A549 (cell line): ENCODE results near the gene KPTN. TPM values are rescaled to one million over a fixed set of nuclear protein-coding genes. Genes with fewer than 3 reads are reported as not detected.

Source experiments
- ATAC-seq, 2 experiments: fragments of 200-7000 bp in 1 of 2; fragments of >200 bp in 1 of 2; cut with Nextera tagmentation in 1 of 2; cut with Tn5 transposase in 1 of 2; 3 replicates each; pipeline versions ENCODE4 v1.8.0 to v1.9.1; 2018 to 2020; ENCODE audit warnings: mild to moderate bottlenecking in 1 of 2, moderate library complexity in 1 of 2
- CTCF ChIA-PET: fragments of 300-600 bp; sonication (Branson Sonifier 250); formaldehyde crosslinking; extraction: SDS; loops from one replicate; lab custom pipeline; 2021; ENCODE audit warnings: antibody characterized with exemption, inconsistent platforms; lab: Yijun Ruan, JAX
- POLR2A ChIA-PET: fragments of 350-600 bp; formaldehyde crosslinking; extraction: SDS; loops from one replicate; lab custom pipeline; 2021; ENCODE audit warnings: antibody characterized with exemption, inconsistent platforms; lab: Yijun Ruan, JAX
- DNase-seq, 2 experiments: peaks; one replicate each; pipeline versions ENCODE4 v3.0.0 to v3.0.0-alpha.2; 2011 to 2016; ENCODE audit warnings: low read depth in 1 of 2, low spot score in 1 of 2
- FAIRE-seq: peaks from 2 replicates; lab custom pipeline; 2011; peaks lifted over from hg19 to GRCh38; lab: Jason Lieb, UNC
- H3K27ac ChIP-seq, 2 experiments: fragments of >200 bp; sonication (Bioruptor Twin); formaldehyde crosslinking; 3 replicates each; pipeline ENCODE4 v1.5.1; 2016 to 2017
- H3K4me1 ChIP-seq: fragments of >200 bp; sonication (Bioruptor Twin); formaldehyde crosslinking; 3 replicates; pipeline ENCODE4 v1.6.1; 2016
- H3K4me2 ChIP-seq: fragments of >200 bp; sonication (Bioruptor Twin); formaldehyde crosslinking; 3 replicates; pipeline ENCODE4 v1.6.1; 2016
- H3K4me3 ChIP-seq: fragments of >200 bp; sonication (Bioruptor Twin); formaldehyde crosslinking; 3 replicates; pipeline ENCODE4 v1.5.1; 2016
- H3K9me3 ChIP-seq: fragments of >200 bp; sonication (Bioruptor Twin); formaldehyde crosslinking; 3 replicates; pipeline ENCODE4 v1.6.1; 2016
- CHD4 ChIP-seq: fragments of 200-600 bp; sonication (generic); IDR thresholded peaks from 2 replicates; pipeline ENCODE4 v1.6.1; 2016; ENCODE audit warnings: antibody characterized with exemption, mild to moderate bottlenecking, borderline replicate concordance
- FOXS1 ChIP-seq: fragments of 250-450 bp; sonication (Bioruptor Pico); IDR thresholded peaks from 2 replicates; pipeline ENCODE4 v1.5.0; 2020; ENCODE audit warnings: mild to moderate bottlenecking, moderate library complexity
- HOXB5 ChIP-seq: fragments of 250-450 bp; sonication (Bioruptor Pico); IDR thresholded peaks from 2 replicates; pipeline ENCODE4 v1.5.0; 2020; ENCODE audit warnings: mild to moderate bottlenecking, moderate library complexity
- JUNB ChIP-seq: fragments of >200 bp; sonication (Bioruptor Twin); formaldehyde crosslinking; IDR thresholded peaks from 2 replicates; pipeline ENCODE4 v1.6.1; 2016
- KDM5A ChIP-seq: fragments of 200-600 bp; sonication (generic); IDR thresholded peaks from 2 replicates; pipeline ENCODE4 v1.6.1; 2016; ENCODE audit warnings: antibody characterized with exemption, mild to moderate bottlenecking
- MAZ ChIP-seq: fragments of 150-350 bp; IDR thresholded peaks from 2 replicates; pipeline ENCODE4 v1.6.1; 2014; ENCODE audit warnings: antibody characterized with exemption, low read depth, low read length, borderline replicate concordance
- NPAS2 ChIP-seq: fragments of 250-450 bp; sonication (Bioruptor Pico); IDR thresholded peaks from 2 replicates; pipeline ENCODE4 v1.8.0; 2022; ENCODE audit warnings: mild to moderate bottlenecking, moderate library complexity, borderline replicate concordance
- RAD21 ChIP-seq, 2 experiments: fragments of >200 bp in 1 of 2; sonication (Bioruptor Twin) in 1 of 2; formaldehyde crosslinking in 1 of 2; IDR thresholded peaks in 1 of 2; conservative IDR thresholded peaks in 1 of 2; 2 replicates in 1 of 2; 3 replicates in 1 of 2; pipeline ENCODE4 v1.6.1; 2012 to 2018; ENCODE audit warnings: inconsistent platforms in 1 of 2
- WGBS: methylation state at CpG from one replicate; pipeline ENCODE4 v1.1.6; 2017; ENCODE audit errors: missing lambda C conversion rate; 5-methylcytosine and 5-hydroxymethylcytosine counted together
- polyA plus RNA-seq, 4 experiments: library from polyadenylated mRNA; depleted of rRNA in 3 of 4; stranded (reverse); fragments of >200 nt; fragmentation: RNase III in 1 of 4; extraction: RNeasy Plus Mini Kit Qiagen cat#74134 plus additional on column Dnase treatment in 1 of 4; gene quantifications; 2 replicates in 3 of 4; 3 replicates in 1 of 4; pipeline ENCODE4 v1.2.3, GENCODE V29; 2011 to 2017
- TF ChIP-seq, protein P1 (sequence below): fragments of 200-600 bp; sonication (generic); IDR thresholded peaks from 2 replicates; pipeline ENCODE4 v1.6.1; 2016; ENCODE audit warnings: antibody characterized with exemption, mild to moderate bottlenecking, moderate library complexity
- TF ChIP-seq, protein P2 (sequence below): fragments of 150-350 bp; IDR thresholded peaks from 2 replicates; pipeline ENCODE4 v1.6.1; 2014; ENCODE audit warnings: low read depth, mild to moderate bottlenecking, low read length

The KPTN gene
- polyA plus RNA-seq, 2 of the 4 experiments (the other 2 are of a cell fraction): 10.6 to 20.6 TPM

DNA sequence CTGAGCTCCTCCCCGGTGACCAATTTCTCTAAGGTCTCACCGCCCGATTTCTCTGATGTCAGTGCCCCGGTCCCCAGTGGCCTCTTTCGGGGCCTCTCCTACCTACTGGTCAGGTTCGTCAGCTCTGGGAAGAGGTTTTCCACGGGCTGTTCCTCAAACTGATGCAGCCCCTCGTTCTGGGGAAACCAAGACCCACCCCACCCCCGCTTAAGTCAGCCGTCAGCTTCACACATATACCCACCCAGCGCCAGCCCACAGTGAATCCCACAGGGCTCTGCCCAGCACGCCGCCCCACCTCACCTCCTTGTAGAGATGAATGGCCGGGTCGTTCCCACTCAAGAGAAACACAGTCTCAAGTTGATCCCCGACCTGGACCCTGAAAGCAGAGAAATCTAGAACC is 3.4 kb downstream of the KPTN start (continued):
- TF ChIP-seq, protein P1, sequence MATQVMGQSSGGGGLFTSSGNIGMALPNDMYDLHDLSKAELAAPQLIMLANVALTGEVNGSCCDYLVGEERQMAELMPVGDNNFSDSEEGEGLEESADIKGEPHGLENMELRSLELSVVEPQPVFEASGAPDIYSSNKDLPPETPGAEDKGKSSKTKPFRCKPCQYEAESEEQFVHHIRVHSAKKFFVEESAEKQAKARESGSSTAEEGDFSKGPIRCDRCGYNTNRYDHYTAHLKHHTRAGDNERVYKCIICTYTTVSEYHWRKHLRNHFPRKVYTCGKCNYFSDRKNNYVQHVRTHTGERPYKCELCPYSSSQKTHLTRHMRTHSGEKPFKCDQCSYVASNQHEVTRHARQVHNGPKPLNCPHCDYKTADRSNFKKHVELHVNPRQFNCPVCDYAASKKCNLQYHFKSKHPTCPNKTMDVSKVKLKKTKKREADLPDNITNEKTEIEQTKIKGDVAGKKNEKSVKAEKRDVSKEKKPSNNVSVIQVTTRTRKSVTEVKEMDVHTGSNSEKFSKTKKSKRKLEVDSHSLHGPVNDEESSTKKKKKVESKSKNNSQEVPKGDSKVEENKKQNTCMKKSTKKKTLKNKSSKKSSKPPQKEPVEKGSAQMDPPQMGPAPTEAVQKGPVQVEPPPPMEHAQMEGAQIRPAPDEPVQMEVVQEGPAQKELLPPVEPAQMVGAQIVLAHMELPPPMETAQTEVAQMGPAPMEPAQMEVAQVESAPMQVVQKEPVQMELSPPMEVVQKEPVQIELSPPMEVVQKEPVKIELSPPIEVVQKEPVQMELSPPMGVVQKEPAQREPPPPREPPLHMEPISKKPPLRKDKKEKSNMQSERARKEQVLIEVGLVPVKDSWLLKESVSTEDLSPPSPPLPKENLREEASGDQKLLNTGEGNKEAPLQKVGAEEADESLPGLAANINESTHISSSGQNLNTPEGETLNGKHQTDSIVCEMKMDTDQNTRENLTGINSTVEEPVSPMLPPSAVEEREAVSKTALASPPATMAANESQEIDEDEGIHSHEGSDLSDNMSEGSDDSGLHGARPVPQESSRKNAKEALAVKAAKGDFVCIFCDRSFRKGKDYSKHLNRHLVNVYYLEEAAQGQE: no peak

DNA sequence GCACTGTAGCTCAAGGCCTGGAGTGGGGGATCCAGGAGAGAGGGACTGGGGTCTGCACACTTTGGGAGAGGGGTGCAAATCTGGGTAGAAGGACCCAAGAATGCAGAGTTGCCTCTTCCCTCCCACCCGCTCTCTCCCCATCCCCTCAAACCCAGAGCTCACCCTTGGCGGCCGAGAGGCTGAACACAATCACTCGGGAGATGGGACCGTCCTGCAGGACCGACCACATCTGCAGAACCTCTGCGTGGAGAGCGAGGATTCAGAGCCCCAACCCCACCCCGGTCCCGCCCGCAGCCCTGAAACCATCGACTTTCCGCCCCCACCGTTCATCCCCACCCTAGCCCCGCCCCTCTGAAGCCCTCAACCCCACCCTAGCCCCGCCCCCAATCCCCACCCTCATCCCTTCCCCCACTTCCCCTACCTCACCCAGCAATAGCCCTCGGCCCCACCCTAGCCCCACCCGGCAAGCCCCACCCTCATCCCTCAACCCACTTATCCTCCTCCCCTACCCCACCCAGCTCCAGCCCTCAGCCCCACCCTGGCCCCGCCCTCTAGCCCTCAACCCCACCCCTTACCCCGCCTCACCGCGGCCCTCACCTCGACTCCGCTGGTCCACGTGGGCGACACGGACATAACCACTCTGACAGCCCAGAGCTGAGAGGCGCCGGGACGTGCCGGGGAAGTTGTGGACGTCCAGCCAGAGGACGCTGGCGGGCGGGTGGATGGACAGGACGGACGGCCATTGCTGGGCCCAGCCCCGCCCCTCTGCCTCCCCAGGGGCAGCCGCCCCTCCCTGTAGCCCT is 4.1 kb downstream of the KPTN start:
- WGBS: 70% methylated on average over 18 of the region's 39 CpGs
- FAIRE-seq (no peak), DNase-seq (no peak), ATAC-seq (no peak)
- Histone ChIP-seq H3K4me3 (no peak overlapping the region), H3K4me2 (0 out of 3 replicates have a peak overlapping the region, but pooled peaks have one; percentile 9), H3K27ac (no peak overlapping the region), H3K9me3 (no peaks in the 10 kb centered on the region), H3K4me1 (peaks cover 9% of the 10 kb centered on the region; the same call in 2 of the 3 replicates)
- ChIA-PET POLR2A (no interaction called here), CTCF (interaction anchor here (0.9 to 3.2 kb wide), 6 partner anchors 12 to 52 kb away, joined by 3 to 18 read pairs (median 4); no protein-coding TSS in a partner anchor)
- TF ChIP-seq CHD4: no peak

DNA sequence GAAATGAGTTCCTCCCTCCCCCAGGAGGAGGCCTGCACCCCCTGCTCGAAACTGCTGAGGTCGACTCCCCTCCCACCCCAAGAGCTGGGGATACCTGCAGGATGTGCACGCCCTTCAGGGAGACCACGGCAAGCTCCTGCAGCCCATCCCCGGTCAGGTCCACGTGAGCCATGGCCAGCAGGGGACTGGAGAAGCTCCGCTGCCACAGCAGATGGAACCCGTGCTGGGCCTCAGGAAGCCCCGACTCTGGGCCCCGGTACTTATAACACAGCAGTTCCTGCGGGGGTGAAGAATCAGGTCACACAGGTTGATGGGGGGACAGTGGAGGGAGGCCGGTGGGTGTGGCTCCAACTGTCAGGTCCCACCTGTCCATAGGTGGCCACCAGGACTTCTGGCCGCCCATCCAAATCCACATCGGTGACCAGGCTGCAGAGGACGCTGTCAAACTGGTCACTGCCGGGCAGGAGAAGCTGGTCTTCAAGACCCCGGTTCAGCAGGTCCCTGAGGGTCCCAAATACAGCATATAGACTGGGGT is 7.5 kb downstream of the KPTN start:
- no peak overlapping the region for H3K4me3 ChIP-seq
- CTCF ChIA-PET: interaction anchor here (1.0 to 8.6 kb wide), 7 partner anchors 9 to 231 kb away, joined by 3 to 58 read pairs (median 3); no protein-coding TSS in a partner anchor
- no peak overlapping the region for H3K4me2 ChIP-seq
- H3K9me3 ChIP-seq: no peaks in the 10 kb centered on the region
- FAIRE-seq: no peak
- ATAC-seq: no peak
- WGBS: 74% methylated on average over 16 of the region's 17 CpGs
- POLR2A ChIA-PET: no interaction called here
- TF ChIP-seq JUNB (no peak), HOXB5 (CRISPR knock-in tag) (no peak)
- TF ChIP-seq, all 56 proteins: peak for 0
- Histone ChIP-seq H3K27ac (no peak overlapping the region), H3K4me1 (peaks cover 2% of the 10 kb centered on the region; the same call in 2 of the 3 replicates)
- no peak for DNase-seq

GRCh38 chr19:47475465-47475864 is 8.6 kb downstream of the KPTN start:
- no peak for ATAC-seq
- FAIRE-seq: no peak
- Histone ChIP-seq H3K4me3 (no peak overlapping the region), H3K4me2 (no peak overlapping the region), H3K9me3 (no peaks in the 10 kb centered on the region), H3K4me1 (peaks cover 11% of the 10 kb centered on the region; the same call in 2 of the 3 replicates), H3K27ac (no peak overlapping the region)
- CTCF ChIA-PET: interaction anchor here (0.9 to 8.6 kb wide), 9 partner anchors 8 to 231 kb away, joined by 3 to 58 read pairs (median 5); partner anchors contain the start of genes KPTN and NAPA
- 66% methylated on average over 9 of the region's 9 CpGs for WGBS
- DNase-seq: no peak
- POLR2A ChIA-PET: interaction anchor here (0.7 kb wide), 1 partner anchor 8 kb away, joined by 3 read pairs; no protein-coding TSS in a partner anchor
- TF ChIP-seq, protein P2, sequence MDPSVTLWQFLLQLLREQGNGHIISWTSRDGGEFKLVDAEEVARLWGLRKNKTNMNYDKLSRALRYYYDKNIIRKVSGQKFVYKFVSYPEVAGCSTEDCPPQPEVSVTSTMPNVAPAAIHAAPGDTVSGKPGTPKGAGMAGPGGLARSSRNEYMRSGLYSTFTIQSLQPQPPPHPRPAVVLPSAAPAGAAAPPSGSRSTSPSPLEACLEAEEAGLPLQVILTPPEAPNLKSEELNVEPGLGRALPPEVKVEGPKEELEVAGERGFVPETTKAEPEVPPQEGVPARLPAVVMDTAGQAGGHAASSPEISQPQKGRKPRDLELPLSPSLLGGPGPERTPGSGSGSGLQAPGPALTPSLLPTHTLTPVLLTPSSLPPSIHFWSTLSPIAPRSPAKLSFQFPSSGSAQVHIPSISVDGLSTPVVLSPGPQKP: no peak
- TF ChIP-seq MAZ (no peak), KDM5A (no peak), RAD21 (conservative IDR thresholded peaks at IDR 0.05 in 1 of 2, IDR thresholded peaks at IDR 0.05 in 1 of 2) (no peak), NPAS2 (CRISPR knock-in tag) (no peak), FOXS1 (no peak)
